Epidermal melanocyte (primary cell): Measurements from ENCODE around the gene NRSN2.
A peak's percentile ranks its signal among the peaks of the same experiment; 100 is the strongest.
"Not testable (repeated sequence)": the region's sequence is repeated elsewhere in the genome, so short reads cannot be mapped to it uniquely, and the experiment has no call there.

Experiments used
- DNase-seq: peaks from one replicate; pipeline ENCODE4 v3.0.0; 2011; ENCODE audit warnings: low spot score; ENCODE audit not compliant: insufficient read length

Gene NRSN2

DNA sequence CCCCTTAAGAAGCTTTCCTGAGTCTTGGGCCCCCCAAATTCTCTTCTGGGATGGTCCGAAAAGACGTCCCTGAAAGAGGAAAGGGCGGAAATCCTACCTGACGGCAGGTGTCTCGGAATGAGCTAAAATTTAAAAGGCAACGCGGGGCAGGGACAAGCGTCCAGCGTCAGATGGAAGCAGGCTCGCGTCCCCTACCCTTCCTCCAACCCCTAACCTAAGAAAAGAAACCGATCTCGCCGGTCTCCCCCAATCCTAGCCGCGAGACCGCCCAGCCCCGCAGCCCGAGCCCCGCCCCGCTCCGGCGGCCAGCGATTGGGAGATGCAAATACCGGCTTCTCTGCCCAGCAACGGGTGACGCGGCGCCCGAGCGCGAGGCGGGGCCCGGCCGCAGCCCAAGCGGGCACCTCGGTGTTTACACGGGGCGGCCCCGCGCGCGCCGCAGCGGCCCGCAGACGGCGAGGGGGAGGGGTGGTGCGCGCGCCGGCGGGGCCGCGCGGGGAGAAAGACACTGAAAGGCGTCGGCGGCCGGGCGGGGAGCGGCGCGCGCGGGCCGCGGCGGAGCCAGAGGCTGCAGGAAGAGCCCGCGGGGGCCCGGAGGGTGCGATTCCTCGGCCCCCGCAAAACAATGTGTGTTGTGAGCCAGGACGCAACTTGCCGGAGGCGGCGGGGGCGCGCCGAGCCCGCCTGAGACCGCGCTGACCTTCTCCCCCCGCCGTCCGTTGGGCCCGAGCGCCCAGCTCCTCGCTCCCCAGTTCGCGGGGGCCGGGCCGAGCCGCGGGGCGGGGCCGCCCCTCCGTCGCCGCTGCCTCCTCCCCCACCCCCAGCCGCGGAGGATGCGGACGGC is 21.6 kb upstream of the NRSN2 start, which contains the start of gene SOX12:
Gene SOX12 (plus strand): TSS at position 508 of the 844 bp plus-strand sequence. CDS start 373 bp downstream, outside the sequence.
- DNase-seq = peak; percentile 80

DNA sequence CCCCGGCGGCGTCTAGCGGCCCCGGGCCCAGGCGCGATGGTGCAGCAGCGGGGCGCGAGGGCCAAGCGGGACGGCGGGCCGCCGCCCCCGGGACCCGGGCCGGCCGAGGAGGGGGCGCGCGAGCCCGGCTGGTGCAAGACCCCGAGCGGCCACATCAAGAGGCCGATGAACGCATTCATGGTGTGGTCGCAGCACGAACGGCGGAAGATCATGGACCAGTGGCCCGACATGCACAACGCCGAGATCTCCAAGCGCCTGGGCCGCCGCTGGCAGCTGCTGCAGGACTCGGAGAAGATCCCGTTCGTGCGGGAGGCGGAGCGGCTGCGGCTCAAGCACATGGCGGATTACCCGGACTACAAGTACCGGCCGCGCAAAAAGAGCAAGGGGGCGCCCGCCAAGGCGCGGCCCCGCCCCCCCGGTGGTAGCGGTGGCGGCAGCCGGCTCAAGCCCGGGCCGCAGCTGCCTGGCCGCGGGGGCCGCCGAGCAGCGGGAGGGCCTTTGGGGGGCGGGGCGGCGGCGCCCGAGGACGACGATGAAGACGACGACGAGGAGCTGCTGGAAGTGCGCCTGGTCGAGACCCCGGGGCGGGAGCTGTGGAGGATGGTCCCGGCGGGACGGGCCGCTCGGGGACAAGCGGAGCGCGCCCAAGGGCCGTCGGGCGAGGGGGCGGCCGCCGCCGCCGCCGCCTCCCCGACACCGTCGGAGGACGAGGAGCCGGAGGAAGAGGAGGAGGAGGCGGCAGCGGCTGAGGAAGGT is 20.8 kb upstream of the NRSN2 start:
- no peak for DNase-seq

DNA sequence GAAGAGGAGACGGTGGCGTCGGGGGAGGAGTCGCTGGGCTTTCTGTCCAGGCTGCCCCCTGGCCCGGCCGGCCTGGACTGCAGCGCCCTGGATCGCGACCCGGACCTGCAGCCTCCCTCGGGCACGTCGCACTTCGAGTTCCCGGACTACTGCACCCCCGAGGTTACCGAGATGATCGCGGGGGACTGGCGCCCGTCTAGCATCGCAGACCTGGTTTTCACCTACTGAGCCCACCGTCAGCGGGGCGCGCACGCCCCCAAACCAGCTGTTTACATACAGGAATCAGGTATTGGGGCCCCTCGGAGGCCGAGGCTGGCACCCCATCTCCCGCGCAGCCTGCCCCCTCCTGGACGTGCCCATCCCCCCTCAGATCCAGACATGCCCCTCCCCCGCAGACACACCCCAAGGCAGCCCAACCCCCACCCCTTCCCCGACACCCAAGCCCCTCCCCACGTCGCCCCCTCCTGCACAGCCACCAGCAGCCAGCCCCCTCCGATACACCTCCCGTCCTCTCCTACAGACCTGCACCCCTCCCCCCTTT is 20.2 kb upstream of the NRSN2 start:
- DNase-seq = no peak

DNA sequence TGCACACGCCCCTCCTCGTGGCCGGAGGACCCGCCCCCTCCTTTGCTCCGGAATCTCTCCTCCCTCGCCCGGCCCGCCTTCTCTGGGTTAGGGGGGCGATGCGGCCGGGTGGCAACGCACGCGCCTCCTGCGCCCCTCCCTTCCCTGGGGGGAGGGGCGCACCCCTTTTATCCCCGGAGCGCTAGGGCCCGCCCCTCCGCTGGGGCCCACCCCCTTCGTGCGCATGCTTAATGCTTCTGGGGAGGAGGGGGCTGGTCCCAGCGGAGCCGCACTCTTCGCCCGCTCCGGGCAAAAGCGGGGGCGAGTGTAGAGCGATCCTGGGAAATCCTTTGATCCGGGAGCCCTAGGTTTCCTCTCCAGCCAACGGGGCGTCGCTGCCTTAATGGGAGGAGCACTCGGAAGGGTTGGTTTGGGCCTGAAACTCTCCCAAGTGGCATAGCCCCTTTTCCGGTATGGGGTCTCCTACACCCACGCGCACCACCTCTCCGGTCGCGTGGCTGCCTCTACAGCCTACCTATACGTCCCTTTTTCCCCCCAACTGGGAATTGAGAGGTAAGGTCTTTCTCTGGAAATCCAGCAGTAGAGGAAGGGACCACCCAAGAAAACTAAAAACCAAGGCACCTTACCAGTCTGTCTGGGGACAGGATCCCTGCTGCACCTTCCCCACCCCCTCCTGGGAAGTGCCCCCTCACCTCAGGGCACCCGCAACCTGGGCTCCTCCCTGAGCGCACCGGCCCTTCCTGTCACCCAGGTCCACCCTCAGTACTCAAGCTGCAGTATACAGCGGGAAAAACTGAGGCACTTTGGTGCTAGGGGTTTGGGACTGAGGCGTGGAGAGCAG is 19.5 kb upstream of the NRSN2 start:
- DNase-seq = peak; percentile 86

DNA sequence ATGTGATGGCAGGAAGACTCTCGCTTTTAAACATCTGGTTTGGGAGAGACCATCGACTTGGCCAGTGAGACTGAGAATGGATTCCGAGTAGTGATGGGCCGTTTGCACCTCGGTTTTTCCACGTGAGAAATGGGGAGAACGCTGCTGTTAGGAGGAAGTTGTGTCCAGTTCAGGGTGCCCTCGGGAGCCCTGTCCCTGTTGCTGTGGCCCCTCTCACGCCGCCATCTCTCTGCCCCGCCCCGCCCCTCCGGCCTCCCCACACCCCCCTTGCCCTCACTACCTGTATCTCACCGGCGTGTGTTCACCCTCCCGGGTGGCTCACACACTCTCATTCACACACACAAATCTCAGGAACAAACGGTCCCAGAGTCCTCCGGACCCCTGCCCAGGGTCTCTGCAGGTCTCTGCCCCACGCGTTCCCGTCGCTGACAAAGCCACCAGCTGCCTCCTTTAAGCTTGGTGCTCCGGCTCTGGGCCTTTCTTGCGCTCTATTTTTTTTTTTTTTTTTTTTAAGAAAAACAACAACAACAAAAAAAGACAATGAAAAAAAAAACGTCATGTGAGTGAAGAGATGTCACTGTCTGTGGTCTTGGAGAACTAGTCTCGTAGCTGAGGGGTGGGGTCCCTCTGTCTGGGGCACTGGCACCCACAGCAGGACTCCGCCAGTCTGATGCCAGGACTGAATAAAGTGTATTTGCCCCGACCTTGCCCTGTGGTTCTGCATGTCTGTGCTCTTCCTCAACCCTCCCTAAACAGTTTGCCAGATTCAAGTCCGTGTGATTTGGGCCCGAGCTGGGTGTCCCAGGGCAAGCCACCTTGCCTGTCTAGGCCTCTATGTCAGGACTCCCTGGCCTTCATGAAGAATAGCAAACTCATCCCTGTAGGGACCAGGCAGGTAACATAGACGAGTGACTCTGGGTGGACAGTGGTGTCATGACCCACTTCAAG is 18.6 kb upstream of the NRSN2 start:
- DNase-seq = no peak

DNA sequence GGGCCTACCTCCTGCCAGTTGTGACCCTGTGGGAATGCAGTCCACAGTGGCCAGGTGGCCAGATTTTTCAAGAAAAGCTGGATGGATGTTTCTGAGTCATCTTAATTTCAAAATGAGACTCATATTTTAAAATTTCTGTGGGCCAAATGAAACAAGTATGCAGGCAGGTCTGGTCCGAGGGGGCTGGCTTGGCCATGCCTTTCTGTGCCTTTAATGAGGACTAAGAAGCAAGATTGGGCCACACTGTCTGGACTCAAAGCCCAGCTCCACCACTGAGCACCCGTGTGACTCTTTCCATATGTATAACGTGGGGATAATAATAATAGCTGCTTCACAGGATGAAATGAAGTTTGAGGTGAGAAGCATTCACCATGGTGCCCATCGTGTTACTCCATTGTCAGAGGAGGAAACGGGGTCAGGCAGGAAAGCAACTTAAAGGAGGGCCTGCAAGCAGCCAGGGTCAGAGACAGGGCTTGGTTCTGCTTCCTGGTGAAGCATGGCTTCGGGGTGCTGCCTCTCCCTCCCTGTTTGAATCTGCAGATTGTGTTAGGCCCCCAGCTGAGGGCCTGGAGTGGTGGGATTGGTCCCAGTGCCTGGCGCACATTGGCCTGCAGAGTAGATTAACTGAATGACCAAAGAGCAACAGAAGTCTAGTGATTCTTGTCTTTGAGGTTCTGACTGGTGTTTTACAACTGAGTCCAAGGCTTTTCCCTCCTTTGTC is 17.8 kb upstream of the NRSN2 start:
- no peak for DNase-seq

DNA sequence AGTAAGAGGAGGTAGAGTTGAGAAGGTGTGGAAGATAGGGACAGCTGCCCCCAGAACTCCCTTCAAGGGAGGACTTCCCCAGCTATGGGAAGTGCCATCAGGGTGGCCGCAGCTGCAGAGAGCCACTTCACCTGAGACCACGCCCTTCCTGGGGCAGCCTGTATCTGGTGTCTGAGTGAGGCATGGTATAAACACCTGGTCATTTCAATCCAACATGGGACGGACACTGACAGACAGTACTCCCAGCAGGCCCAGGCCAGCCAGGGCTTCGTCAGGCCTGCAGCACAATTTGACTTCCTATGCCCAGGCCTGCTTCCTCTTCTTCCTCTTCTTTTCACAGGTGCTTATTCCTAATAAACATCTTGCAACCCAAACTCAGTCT is 17.1 kb upstream of the NRSN2 start:
- DNase-seq = no peak

DNA sequence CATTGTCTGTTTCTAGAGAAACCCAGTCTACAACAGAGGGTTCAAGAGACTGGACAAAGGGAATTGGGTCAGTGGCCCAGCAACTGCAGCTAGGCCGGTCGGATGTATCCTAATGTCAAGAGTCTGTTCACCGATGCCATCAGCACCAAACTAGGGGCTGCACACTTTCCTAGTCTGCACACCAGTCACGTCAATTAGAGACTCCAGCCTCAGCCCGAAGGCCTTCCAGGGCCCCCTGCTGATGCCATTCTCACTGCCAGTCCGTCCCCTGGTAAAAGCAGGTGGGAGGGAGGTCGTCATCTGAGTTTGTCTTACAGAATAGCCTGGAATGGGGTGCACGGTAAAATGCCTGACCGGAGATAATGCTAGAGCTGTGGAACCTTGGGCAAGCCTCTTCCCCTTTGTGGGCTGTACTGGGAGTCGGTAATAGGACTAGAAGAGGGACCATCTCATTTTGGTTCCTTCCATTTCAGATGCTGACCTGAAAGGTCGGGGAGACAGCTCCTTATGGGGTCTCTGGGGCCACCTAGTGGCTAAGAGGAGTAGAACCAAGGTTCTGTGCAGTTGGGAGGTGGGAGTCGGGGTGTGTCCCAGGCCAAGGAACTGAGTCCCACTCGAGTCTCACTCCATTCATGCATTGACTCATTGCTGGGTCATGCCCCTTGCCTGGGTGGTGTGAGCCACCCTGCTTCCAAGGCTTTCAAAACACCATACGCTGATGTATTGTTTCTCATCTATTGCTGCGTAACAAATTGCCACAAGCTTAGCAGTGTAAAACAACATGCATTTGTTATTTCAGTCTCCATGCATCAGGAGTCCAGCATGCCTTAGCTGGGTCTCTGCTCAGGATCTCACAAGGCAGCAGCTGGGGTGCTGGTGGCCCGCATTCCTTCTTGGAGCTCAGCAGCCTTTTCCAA is 16.4 kb upstream of the NRSN2 start:
- DNase-seq = peak; percentile 77

DNA sequence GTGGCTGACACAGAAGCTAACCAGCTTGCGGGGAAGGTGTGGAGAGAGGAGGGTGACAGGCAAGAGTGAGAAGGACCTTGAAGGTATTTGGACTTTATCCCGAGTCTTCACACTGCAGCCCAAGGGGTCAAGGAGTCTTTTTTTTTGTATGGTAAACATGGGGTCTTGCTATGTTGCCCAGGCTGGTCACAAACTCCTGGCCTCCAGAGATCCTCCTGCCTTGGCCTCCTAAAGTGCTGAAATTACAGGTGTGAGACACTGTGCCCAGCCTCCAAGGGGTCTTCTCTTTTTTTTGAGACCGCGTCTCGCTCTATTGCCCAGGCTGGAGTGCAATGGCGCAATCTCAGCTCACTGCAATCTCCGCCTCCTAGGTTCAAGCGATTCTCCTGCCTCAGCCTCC is 12.3 kb upstream of the NRSN2 start:
- no peak for DNase-seq

DNA sequence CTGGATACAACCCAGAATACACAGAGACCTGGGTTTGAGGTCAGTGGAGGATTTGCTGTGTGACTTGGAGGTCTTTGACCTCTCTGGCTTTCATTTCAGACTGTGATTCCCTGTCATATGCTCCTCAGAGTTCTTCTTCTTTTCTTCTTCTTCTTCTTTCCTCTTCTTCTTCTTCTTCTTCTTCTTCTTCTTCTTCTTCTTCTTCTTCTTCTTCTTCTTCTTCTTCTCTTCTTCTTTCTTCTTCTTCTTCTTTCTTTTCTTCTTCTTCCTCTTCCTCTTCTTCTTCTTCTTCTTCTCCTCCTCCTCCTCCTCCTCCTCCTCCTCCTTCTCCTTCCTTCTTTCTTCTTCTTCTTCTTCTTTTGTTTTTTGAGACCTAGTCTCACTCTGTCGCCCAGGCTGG is 10.9 kb upstream of the NRSN2 start:
- not testable (repeated sequence) for DNase-seq

DNA sequence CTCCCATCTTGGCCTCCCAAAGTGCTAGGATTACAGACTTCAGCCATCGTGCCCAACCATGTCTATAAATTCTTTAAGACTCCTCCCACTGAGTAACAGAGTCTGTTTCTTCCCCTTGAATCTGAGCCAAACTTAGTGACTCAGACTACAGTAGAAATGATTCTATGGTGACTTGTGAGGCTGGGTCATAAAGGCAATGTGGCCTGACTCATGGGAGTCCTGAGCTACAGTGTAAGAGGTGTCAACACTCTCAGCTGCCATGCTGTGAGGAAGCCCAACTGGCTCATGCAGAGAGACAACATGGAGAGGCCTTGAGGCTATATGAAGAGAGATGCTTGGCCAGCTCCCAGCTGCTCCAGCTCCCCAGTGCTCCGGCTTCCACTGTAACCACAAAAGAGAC is 5.2 kb upstream of the NRSN2 start:
- DNase-seq = no peak

DNA sequence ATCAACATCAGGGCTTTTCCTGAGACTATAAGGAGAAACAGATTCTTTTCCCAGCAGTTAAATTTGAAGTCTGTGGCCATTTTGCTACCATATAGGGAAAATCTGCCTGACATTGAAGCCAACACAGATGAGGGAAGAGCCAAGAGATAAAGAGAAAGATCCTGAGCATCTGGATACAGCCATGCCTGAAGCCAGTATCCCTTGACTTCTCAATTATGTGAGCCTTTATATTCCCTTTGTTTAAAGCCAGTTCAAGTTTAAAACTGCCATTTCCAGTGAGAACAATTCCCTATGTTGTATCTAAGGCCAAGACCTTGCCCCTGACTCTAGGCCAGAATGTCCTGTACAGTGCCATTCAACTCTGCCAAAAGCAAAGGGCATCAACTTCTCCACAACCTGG is 3.8 kb upstream of the NRSN2 start:
- no peak for DNase-seq

DNA sequence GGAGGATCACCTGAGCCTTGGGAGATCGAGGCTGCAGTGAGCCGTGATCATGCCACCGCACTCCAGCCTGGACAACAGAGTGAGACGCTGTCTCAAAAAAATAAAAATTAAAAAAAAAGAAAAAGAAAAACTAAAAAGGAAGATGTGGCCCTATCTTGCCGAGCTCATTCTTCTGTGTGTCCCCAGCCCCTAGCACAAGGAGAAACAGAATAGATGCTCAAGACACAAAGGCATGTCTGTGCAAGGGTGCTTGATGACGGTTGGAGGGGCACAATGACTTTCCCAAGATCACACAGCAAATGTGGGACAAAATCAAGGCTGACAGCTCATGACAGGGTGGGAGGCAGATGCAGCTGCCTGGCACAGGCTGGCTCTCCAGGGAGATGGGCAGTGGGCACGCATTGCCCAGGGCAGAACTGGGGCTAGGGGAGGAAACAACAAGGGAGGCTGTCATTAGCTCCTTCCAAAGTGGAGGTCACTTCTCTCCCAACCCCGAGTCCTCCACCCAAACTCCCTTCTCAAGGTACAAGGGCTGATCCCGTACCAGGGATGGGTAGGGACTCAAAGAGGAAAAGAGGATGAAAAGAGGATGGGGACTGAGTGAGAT is 775 bp upstream of the NRSN2 start:
- DNase-seq = no peak

DNA sequence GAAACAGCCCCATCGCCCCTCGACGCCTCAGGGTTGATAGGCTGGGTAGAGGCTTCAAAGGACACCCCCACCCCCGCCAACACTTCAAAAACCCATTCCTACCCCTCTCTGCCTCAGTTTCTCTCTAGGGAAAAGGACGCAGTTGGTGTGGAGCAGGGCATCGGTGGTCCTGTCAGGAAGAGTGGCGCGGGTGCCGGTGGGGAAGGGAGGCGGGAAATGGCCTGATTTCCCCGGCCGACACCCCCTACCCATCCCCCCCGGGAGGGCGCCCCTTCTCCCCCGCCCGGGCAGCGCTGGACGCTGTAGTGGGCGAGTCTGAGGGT is 367 bp downstream of the NRSN2 start:
- no peak for DNase-seq

DNA sequence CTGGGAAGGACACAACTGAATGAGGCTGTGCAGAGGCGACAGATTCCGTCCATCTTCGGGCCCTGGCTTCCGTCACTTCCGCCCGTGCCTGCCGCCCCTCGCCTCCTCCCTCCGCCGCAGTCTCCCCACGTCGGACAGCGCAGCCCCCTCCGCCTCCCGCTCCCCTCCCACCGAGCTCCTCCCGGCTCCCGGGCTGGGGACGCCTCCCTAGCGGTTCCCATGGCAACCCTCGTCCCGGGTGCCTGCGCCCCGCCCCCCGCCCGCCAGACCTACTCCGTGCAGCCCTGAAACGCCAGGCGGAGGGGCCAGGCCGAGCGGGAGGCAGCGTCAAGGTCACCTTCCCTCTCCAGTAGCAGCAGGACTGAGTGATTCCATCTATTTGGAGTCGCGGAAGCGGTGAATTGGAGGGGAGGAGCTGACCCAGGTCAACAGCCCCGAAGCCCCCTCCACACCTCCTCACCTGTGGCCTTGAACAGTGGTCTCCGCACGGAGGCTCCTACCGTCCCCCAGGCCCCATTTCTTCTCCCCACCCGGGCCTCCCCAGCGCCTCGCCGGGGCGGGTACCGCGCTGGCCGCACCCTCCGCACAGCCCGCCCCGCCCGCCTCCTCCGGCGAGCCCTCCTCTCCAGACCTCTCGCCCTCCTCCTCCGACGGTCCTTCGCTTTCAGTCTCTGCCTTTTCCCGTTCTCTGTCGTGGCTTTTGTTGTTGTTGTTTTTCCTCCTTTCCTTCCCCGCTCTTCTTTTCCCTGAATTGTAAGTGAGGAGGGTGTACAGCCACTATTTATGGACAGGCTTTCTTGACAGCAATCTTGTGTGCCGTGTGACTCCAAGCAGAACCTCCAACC is 951 bp downstream of the NRSN2 start:
- DNase-seq = peak; percentile 96

DNA sequence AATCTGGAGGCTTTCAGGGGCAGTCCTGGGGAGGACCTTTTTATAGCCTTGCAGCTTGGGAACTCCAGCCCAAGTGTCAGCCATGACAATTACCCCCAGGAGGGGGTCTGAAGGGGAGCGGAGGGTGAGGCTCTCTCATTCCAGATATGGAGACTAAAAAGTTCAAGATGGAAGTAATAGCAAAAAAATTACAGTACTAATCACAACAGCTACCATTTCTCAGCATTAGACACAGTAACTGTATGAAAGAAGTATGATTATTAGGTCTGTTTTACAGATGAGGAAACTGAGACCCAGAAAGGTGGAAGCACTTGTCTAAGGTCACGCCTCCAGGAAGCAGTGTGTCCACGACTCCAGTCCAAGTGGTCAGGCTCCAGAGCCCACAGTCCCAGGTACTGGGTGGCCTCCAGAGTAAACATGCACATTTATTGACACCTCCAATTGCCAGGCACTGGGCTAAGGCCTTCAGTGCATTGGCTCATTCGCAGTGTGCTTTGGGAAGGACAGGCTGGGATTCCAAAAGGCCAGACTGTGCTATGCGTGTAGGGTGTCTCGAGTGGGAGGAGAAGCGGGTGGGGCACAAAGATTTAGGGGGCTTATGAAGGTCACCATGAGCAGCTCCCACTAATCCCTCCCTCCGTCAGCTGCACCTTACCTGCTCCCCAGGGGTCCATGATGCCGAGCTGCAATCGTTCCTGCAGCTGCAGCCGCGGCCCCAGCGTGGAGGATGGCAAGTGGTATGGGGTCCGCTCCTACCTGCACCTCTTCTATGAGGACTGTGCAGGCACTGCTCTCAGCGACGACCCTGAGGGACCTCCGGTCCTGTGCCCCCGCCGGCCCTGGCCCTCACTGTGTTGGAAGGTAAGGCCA is 2.3 kb downstream of the NRSN2 start:
- DNase-seq = no peak
